ENCODE results near the gene KCNK13.
"Not testable (repeated sequence)": the region's sequence is repeated elsewhere in the genome, so short reads cannot be mapped to it uniquely, and the experiment has no call there.

Gene KCNK13

GRCh38 chr14:90088176-90088575, 26.4 kb downstream of the KCNK13 start:
- no peak overlapping the region for H3K27ac ChIP-seq
- no peaks in the 10 kb centered on the region for H3K9me3 ChIP-seq
- no peak for TF ChIP-seq CTCF (IDR thresholded peaks at IDR 0.05)
- H3K4me1 ChIP-seq (ENCODE audit: control insufficient read depth in 1 of 2, insufficient read depth in 1 of 2, low read depth in 1 of 2, low read length in 1 of 2) = peaks cover 0 to 3% of the 10 kb centered on the region in 2 experiments
- peaks cover 45% of the 10 kb centered on the region for H3K27me3 ChIP-seq
- no peak overlapping the region for H3K4me3 ChIP-seq (ENCODE audit: low read depth in 1 of 2, low read length in 1 of 2)
- no peaks in the 10 kb centered on the region for H3K36me3 ChIP-seq

- H3K4me3 ChIP-seq (ENCODE audit: low read depth in 1 of 2, low read length in 1 of 2); H3K27ac ChIP-seq; H3K4me1 ChIP-seq (ENCODE audit: control insufficient read depth in 1 of 2, insufficient read depth in 1 of 2, low read depth in 1 of 2, low read length in 1 of 2); H3K36me3 ChIP-seq; H3K9me3 ChIP-seq: not testable (repeated sequence)
- H3K27me3 ChIP-seq = peaks cover 41% of the 10 kb centered on the region
Observed at GRCh38 chr14:90089486-90089885, 27.7 kb downstream of the KCNK13 start.

- TF ChIP-seq CTCF (IDR thresholded peaks at IDR 0.05) = no peak
- peaks cover 29% of the 10 kb centered on the region for H3K27me3 ChIP-seq
- H3K27ac ChIP-seq = no peak overlapping the region
- H3K4me3 ChIP-seq (ENCODE audit: low read depth in 1 of 2, low read length in 1 of 2) = no peak overlapping the region
- no peaks in the 10 kb centered on the region for H3K36me3 ChIP-seq
- H3K9me3 ChIP-seq = no peaks in the 10 kb centered on the region
- H3K4me1 ChIP-seq (ENCODE audit: control insufficient read depth in 1 of 2, insufficient read depth in 1 of 2, low read depth in 1 of 2, low read length in 1 of 2) = peaks cover 0 to 6% of the 10 kb centered on the region in 2 experiments
Observed at GRCh38 chr14:90091393-90091792, 29.6 kb downstream of the KCNK13 start.

GRCh38 chr14:90093942-90094595, 32.3 kb downstream of the KCNK13 start:
- no peaks in the 10 kb centered on the region for H3K36me3 ChIP-seq
- H3K4me1 ChIP-seq (ENCODE audit: control insufficient read depth in 1 of 2, insufficient read depth in 1 of 2, low read depth in 1 of 2, low read length in 1 of 2) = peaks cover 0 to 2% of the 10 kb centered on the region in 2 experiments
- TF ChIP-seq CTCF (IDR thresholded peaks at IDR 0.05) = no peak
- H3K27ac ChIP-seq = no peak overlapping the region
- H3K4me3 ChIP-seq (ENCODE audit: low read depth in 1 of 2, low read length in 1 of 2) = no peak overlapping the region
- H3K9me3 ChIP-seq = no peaks in the 10 kb centered on the region
- H3K27me3 ChIP-seq = peaks cover 19% of the 10 kb centered on the region

- no peak for TF ChIP-seq CTCF (IDR thresholded peaks at IDR 0.05)
- H3K4me3 ChIP-seq (ENCODE audit: low read depth in 1 of 2, low read length in 1 of 2) = no peak overlapping the region
- no peaks in the 10 kb centered on the region for H3K9me3 ChIP-seq
- peaks cover 0 to 2% of the 10 kb centered on the region in 2 experiments for H3K4me1 ChIP-seq (ENCODE audit: control insufficient read depth in 1 of 2, insufficient read depth in 1 of 2, low read depth in 1 of 2, low read length in 1 of 2)
- peaks cover 20% of the 10 kb centered on the region for H3K27me3 ChIP-seq
- H3K36me3 ChIP-seq = no peaks in the 10 kb centered on the region
- no peak overlapping the region for H3K27ac ChIP-seq
Observed at GRCh38 chr14:90095096-90095495, 33.3 kb downstream of the KCNK13 start.

- Histone ChIP-seq H3K36me3 (no peaks in the 10 kb centered on the region), H3K9me3 (no peaks in the 10 kb centered on the region), H3K4me1 (ENCODE audit: control insufficient read depth in 1 of 2, insufficient read depth in 1 of 2, low read depth in 1 of 2, low read length in 1 of 2) (peaks cover 0 to 2% of the 10 kb centered on the region in 2 experiments), H3K4me3 (ENCODE audit: low read depth in 1 of 2, low read length in 1 of 2) (no peak overlapping the region), H3K27ac (no peak overlapping the region), H3K27me3 (peaks cover 14% of the 10 kb centered on the region)
- TF ChIP-seq CTCF (IDR thresholded peaks at IDR 0.05) = no peak
Observed at GRCh38 chr14:90096566-90096965, 34.8 kb downstream of the KCNK13 start.
